Measurements from ENCODE around the gene CDYL. TPM values are rescaled to one million over a fixed set of nuclear protein-coding genes. Genes with fewer than 3 reads are reported as not detected.

Gene CDYL
- total and polyA plus RNA-seq, 4 donors: 3.3 to 25.4 (median 11.0) TPM

DNA sequence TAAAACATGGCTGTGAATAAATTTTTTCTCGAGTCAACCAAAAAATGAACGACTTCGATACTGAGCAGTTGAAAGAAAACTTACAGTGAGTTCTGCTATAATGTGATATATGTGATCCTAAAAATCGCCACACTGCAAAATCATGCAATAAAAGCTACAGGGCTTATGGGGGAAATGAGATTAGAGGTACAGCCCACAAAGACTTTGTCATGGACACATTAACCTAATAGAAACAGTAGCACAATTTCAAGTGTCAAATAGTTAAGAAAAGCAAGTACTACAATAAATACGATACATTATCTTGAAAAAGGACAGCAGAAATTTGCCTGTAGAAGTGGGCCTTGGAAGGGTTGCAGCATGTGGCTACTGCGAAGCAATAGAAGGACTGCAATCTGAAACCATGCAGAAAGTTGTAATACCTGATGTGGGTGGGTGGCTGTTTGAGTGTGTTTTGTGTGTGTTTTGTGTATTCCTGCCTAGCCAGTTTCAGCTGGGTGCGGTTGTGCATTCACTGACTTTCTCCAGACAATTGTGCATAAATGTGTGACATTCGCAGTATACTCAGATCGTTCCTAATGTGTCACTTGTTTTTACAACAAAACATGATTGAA lies 148.6 kb downstream of the CDYL start:
- H3K9me3 ChIP-seq (ENCODE audit: control insufficient read depth in 4 of 4, low read length in 3 of 4): no peaks in the 10 kb centered on the region
- no peaks in the 10 kb centered on the region for H3K36me3 ChIP-seq (ENCODE audit: control insufficient read depth in 4 of 4, insufficient read depth in 3 of 4, low read depth in 1 of 4, low read length in 3 of 4)
- H3K4me1 ChIP-seq (ENCODE audit: control insufficient read depth in 4 of 4, insufficient read depth in 4 of 4, low read length in 3 of 4): no peaks in the 10 kb centered on the region
- no peaks in the 10 kb centered on the region for H3K27me3 ChIP-seq (ENCODE audit: control insufficient read depth in 4 of 4, insufficient read depth in 4 of 4, low read length in 3 of 4)
- H3K9ac ChIP-seq (ENCODE audit: low read depth in 1 of 2, low read length in 2 of 2): no peak overlapping the region
- no peak overlapping the region for H3K4me3 ChIP-seq (ENCODE audit: low read depth in 1 of 3, low read length in 3 of 3)
- TF ChIP-seq NR2F2 (IDR thresholded peaks at IDR 0.05): no peak
- TF ChIP-seq, protein P1, sequence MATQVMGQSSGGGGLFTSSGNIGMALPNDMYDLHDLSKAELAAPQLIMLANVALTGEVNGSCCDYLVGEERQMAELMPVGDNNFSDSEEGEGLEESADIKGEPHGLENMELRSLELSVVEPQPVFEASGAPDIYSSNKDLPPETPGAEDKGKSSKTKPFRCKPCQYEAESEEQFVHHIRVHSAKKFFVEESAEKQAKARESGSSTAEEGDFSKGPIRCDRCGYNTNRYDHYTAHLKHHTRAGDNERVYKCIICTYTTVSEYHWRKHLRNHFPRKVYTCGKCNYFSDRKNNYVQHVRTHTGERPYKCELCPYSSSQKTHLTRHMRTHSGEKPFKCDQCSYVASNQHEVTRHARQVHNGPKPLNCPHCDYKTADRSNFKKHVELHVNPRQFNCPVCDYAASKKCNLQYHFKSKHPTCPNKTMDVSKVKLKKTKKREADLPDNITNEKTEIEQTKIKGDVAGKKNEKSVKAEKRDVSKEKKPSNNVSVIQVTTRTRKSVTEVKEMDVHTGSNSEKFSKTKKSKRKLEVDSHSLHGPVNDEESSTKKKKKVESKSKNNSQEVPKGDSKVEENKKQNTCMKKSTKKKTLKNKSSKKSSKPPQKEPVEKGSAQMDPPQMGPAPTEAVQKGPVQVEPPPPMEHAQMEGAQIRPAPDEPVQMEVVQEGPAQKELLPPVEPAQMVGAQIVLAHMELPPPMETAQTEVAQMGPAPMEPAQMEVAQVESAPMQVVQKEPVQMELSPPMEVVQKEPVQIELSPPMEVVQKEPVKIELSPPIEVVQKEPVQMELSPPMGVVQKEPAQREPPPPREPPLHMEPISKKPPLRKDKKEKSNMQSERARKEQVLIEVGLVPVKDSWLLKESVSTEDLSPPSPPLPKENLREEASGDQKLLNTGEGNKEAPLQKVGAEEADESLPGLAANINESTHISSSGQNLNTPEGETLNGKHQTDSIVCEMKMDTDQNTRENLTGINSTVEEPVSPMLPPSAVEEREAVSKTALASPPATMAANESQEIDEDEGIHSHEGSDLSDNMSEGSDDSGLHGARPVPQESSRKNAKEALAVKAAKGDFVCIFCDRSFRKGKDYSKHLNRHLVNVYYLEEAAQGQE (IDR thresholded peaks at IDR 0.05): no peak
- no peak for TF ChIP-seq RXRA (IDR thresholded peaks at IDR 0.05)
- TF ChIP-seq HNF4G (IDR thresholded peaks at IDR 0.05): no peak
- no peak for TF ChIP-seq EGR1 (IDR thresholded peaks at IDR 0.05; ENCODE audit: low read depth in 2 of 2)
- no peak for TF ChIP-seq HNF4A (conservative IDR thresholded peaks at IDR 0.05)
- no peak for TF ChIP-seq SP1 (IDR thresholded peaks at IDR 0.05)
- no peak for TF ChIP-seq YY1 (IDR thresholded peaks at IDR 0.05)
- no peak for TF ChIP-seq GABPA (IDR thresholded peaks at IDR 0.05 in 1 of 2, conservative IDR thresholded peaks at IDR 0.05 in 1 of 2)
- no peak for TF ChIP-seq RAD21 (IDR thresholded peaks at IDR 0.05)
- TF ChIP-seq TAF1 (conservative IDR thresholded peaks at IDR 0.05): no peak
- TF ChIP-seq, protein P2, sequence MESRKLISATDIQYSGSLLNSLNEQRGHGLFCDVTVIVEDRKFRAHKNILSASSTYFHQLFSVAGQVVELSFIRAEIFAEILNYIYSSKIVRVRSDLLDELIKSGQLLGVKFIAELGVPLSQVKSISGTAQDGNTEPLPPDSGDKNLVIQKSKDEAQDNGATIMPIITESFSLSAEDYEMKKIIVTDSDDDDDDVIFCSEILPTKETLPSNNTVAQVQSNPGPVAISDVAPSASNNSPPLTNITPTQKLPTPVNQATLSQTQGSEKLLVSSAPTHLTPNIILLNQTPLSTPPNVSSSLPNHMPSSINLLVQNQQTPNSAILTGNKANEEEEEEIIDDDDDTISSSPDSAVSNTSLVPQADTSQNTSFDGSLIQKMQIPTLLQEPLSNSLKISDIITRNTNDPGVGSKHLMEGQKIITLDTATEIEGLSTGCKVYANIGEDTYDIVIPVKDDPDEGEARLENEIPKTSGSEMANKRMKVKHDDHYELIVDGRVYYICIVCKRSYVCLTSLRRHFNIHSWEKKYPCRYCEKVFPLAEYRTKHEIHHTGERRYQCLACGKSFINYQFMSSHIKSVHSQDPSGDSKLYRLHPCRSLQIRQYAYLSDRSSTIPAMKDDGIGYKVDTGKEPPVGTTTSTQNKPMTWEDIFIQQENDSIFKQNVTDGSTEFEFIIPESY (IDR thresholded peaks at IDR 0.05): no peak
- no peak for TF ChIP-seq FOXA1 (IDR thresholded peaks at IDR 0.05)
- TF ChIP-seq FOXA2 (IDR thresholded peaks at IDR 0.05): no peak
- TF ChIP-seq, protein P3, sequence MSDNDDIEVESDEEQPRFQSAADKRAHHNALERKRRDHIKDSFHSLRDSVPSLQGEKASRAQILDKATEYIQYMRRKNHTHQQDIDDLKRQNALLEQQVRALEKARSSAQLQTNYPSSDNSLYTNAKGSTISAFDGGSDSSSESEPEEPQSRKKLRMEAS (IDR thresholded peaks at IDR 0.05): no peak
- TF ChIP-seq, protein P4, sequence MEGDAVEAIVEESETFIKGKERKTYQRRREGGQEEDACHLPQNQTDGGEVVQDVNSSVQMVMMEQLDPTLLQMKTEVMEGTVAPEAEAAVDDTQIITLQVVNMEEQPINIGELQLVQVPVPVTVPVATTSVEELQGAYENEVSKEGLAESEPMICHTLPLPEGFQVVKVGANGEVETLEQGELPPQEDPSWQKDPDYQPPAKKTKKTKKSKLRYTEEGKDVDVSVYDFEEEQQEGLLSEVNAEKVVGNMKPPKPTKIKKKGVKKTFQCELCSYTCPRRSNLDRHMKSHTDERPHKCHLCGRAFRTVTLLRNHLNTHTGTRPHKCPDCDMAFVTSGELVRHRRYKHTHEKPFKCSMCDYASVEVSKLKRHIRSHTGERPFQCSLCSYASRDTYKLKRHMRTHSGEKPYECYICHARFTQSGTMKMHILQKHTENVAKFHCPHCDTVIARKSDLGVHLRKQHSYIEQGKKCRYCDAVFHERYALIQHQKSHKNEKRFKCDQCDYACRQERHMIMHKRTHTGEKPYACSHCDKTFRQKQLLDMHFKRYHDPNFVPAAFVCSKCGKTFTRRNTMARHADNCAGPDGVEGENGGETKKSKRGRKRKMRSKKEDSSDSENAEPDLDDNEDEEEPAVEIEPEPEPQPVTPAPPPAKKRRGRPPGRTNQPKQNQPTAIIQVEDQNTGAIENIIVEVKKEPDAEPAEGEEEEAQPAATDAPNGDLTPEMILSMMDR (IDR thresholded peaks at IDR 0.05; ENCODE audit: low read depth, low read length, missing input control): no peak
- TF ChIP-seq, protein P5, sequence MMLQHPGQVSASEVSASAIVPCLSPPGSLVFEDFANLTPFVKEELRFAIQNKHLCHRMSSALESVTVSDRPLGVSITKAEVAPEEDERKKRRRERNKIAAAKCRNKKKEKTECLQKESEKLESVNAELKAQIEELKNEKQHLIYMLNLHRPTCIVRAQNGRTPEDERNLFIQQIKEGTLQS (IDR thresholded peaks at IDR 0.05): no peak
- TF ChIP-seq JUND (IDR thresholded peaks at IDR 0.05): no peak
- WGBS: 98% methylated on average over 9 of the region's 9 CpGs
- H3K27ac ChIP-seq (ENCODE audit: low read depth in 1 of 2, low read length in 2 of 2): no peak overlapping the region
- no peak for DNase-seq (ENCODE audit: low spot score)

Measured in liver (tissue), 9 donors.